Progenitor cell of endocrine pancreas (in vitro differentiated cells): Measurements from ENCODE around the gene ZDHHC14. TPM values are rescaled to one million over a fixed set of nuclear protein-coding genes. Genes with fewer than 3 reads are reported as not detected.

ENCODE experiments used
- DNase-seq: peaks from one replicate; pipeline ENCODE4 v3.0.0; 2021; ENCODE audit warnings: low spot score; ENCODE audit not compliant: unreplicated experiment
- H3K27ac Mint-ChIP-seq: 2 replicates; pipeline ENCODE4 v1.8.0; 2021; ENCODE audit warnings: mild to moderate bottlenecking, moderate library complexity, mixed read lengths
- H3K27me3 Mint-ChIP-seq: 2 replicates; pipeline ENCODE4 v1.8.0; 2021; ENCODE audit warnings: mixed read lengths
- H3K36me3 Mint-ChIP-seq: 2 replicates; pipeline ENCODE4 v1.8.0; 2022; ENCODE audit warnings: mixed read lengths; ENCODE audit not compliant: insufficient read depth
- H3K4me1 Mint-ChIP-seq: 2 replicates; pipeline ENCODE4 v1.8.0; 2021; ENCODE audit warnings: low read depth, mixed read lengths
- H3K4me3 Mint-ChIP-seq: 2 replicates; pipeline ENCODE4 v1.8.0; 2021; ENCODE audit warnings: low read depth, mild to moderate bottlenecking, moderate library complexity, mixed read lengths
- H3K9me3 Mint-ChIP-seq: 2 replicates; pipeline ENCODE4 v1.8.0; 2021; ENCODE audit warnings: low read depth, mixed read lengths
- total RNA-seq: library from RNA; stranded (reverse); gene quantifications from 2 replicates; pipeline ENCODE4 v1.2.1, GENCODE V29; 2021
- TF ChIP-seq, protein P1 (sequence below): fragments of 200-600 bp; sonication (generic); IDR thresholded peaks from one replicate; pipeline ENCODE4 v1.5.0; 2021; ENCODE audit warnings: antibody characterized with exemption, mild to moderate bottlenecking; ENCODE audit not compliant: unreplicated experiment

Gene ZDHHC14
- total RNA-seq, 1 donor from 2014 or later, result 9.0 TPM

GRCh38 chr6:157640746-157641451 is 259.9 kb downstream of the ZDHHC14 start:
- TF ChIP-seq, protein P1, sequence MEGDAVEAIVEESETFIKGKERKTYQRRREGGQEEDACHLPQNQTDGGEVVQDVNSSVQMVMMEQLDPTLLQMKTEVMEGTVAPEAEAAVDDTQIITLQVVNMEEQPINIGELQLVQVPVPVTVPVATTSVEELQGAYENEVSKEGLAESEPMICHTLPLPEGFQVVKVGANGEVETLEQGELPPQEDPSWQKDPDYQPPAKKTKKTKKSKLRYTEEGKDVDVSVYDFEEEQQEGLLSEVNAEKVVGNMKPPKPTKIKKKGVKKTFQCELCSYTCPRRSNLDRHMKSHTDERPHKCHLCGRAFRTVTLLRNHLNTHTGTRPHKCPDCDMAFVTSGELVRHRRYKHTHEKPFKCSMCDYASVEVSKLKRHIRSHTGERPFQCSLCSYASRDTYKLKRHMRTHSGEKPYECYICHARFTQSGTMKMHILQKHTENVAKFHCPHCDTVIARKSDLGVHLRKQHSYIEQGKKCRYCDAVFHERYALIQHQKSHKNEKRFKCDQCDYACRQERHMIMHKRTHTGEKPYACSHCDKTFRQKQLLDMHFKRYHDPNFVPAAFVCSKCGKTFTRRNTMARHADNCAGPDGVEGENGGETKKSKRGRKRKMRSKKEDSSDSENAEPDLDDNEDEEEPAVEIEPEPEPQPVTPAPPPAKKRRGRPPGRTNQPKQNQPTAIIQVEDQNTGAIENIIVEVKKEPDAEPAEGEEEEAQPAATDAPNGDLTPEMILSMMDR, result no peak
- no peaks in the 10 kb centered on the region for H3K27me3 Mint-ChIP-seq
- DNase-seq, result no peak
- H3K4me3 Mint-ChIP-seq, result no peak overlapping the region
- H3K9me3 Mint-ChIP-seq, result no peaks in the 10 kb centered on the region
- H3K4me1 Mint-ChIP-seq, result peaks cover 2% of the 10 kb centered on the region
- no peak overlapping the region for H3K27ac Mint-ChIP-seq
- no peaks in the 10 kb centered on the region for H3K36me3 Mint-ChIP-seq

DNA sequence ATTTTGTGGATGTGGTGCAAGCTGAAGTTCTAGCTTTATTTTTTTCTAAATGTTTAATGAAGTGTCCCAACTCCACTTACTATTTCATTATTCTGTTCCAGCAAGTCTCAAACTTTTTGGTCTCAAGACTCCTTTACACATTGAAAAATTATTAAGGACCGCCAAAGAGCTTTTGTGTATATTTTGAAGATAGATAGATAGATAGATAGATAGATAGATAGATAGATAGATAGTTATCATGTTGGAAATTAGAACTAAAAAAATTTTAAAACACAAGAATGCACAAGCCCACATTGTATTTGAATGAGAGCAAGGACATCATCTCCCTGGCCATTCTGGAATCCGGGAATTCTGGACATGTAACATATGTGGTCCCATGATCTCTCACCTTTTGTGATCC is 260.8 kb downstream of the ZDHHC14 start:
- DNase-seq, result no peak
- Mint-ChIP-seq H3K27me3 (no peaks in the 10 kb centered on the region), H3K4me3 (no peak overlapping the region), H3K27ac (no peak overlapping the region), H3K36me3 (no peaks in the 10 kb centered on the region), H3K4me1 (peaks cover 2% of the 10 kb centered on the region), H3K9me3 (no peaks in the 10 kb centered on the region)
- TF ChIP-seq, protein P1, result no peak

GRCh38 chr6:157642736-157643135 is 261.7 kb downstream of the ZDHHC14 start:
- Mint-ChIP-seq H3K9me3 (no peaks in the 10 kb centered on the region), H3K27me3 (no peaks in the 10 kb centered on the region), H3K27ac (no peak overlapping the region), H3K4me1 (peaks cover 2% of the 10 kb centered on the region), H3K36me3 (no peaks in the 10 kb centered on the region), H3K4me3 (no peak overlapping the region)
- TF ChIP-seq, protein P1, result no peak
- no peak for DNase-seq

DNA sequence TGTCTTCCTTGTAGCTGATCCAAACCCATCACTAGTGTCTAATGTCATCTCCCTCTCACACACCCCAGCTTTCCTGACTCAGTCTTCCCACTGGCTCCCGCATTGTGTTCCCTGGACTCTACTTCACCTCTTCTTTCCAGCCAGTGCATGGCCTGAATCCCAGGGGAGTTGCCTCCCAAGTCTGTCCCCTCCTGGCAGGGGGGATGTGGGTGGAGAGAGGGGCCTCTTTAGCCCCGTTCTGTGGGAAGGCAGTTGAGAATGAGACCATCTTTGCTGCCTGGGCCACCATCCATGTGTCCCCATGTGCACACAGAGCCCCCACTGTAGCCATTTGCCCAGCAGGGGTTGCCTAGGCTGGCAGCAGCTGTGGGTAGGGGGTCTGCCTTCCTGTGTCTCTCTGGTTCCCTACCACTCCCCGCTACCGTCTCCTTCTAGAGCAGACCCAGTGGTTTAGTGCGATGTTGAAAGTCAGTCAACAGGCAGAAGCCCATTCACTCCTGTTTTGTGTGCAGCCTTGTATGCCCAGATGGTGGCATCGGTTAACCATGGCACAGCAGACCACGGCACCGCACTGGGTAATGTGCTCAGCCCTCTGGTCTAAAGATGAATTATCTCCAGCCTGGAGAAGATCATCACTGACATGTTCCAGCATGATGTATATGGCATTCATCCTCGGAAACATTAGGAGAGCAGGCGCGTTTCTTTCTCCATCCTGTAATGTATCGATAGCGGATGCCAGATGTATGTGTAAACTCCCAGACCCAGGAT is 263.2 kb downstream of the ZDHHC14 start:
- no peak for DNase-seq
- Mint-ChIP-seq H3K36me3 (no peaks in the 10 kb centered on the region), H3K27ac (no peak overlapping the region), H3K4me3 (no peak overlapping the region), H3K4me1 (no peaks in the 10 kb centered on the region), H3K9me3 (no peaks in the 10 kb centered on the region), H3K27me3 (no peaks in the 10 kb centered on the region)
- TF ChIP-seq, protein P1, result no peak

DNA sequence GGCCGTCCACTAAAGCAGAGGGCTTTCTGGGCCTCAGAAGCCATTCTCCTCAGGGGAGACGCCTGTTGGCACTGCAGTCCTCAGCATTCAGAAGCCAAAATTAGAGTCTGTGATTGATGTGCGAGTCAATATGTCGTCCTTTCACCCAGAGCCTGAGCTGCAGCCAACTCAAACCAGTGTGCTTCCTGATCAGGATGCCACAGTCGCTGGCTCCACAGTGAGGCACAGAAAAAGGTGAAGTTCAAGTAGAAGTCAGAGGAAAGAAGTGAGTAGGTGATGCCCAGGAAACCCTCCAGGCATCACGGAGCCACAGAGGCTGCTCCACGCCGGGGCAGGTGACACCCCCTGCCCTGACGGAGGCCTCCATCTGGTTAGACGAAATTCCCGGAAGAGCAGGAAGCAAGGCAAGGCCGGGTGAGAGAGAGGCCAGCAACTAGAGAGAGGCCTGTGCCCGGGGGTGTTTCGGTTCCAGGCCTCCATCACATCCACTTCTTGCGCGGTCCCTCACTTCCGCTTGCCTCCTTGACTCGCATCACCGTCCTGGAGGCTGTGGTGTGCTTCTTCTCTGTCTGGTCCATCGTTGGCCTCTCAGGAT is 264.3 kb downstream of the ZDHHC14 start:
- no peaks in the 10 kb centered on the region for H3K36me3 Mint-ChIP-seq
- H3K4me3 Mint-ChIP-seq, result no peak overlapping the region
- no peaks in the 10 kb centered on the region for H3K27me3 Mint-ChIP-seq
- TF ChIP-seq, protein P1, result no peak
- H3K9me3 Mint-ChIP-seq, result no peaks in the 10 kb centered on the region
- peak overlapping the region; percentile 67 for H3K27ac Mint-ChIP-seq
- DNase-seq, result no peak
- H3K4me1 Mint-ChIP-seq, result no peaks in the 10 kb centered on the region
